IMR-90 (cell line): ENCODE measurements around the gene DPP10. TPM values are rescaled to one million over a fixed set of nuclear protein-coding genes. Genes with fewer than 3 reads are reported as not detected.

Experiments used
- ATAC-seq: fragments of 200-7000 bp; cut with Tn5 transposase; 2 replicates; pipeline ENCODE4 v1.9.1; 2020; ENCODE audit warnings: low read depth, mild to moderate bottlenecking, moderate library complexity
- BruUV-seq: library from RNA; stranded (reverse); fragments of 400-500 nt; replicated peaks from 2 replicates; lab custom pipeline; 2021; lab: Mats Ljungman, UMichigan
- CTCF ChIA-PET: fragments of 300-600 bp; formaldehyde crosslinking; extraction: SDS; loops from one replicate; lab custom pipeline; 2021; ENCODE audit warnings: antibody characterized with exemption; lab: Yijun Ruan, JAX
- POLR2A ChIA-PET: fragments of 300-600 bp; sonication (Branson Sonifier 250); formaldehyde crosslinking; loops from one replicate; lab custom pipeline; 2022; ENCODE audit warnings: antibody characterized with exemption; ENCODE audit not compliant: unreplicated experiment; lab: Charles Lee
- DNase-seq: peaks from one replicate; pipeline ENCODE4 v3.0.0; 2013
- H2AFZ ChIP-seq: replicated peaks from 2 replicates; pipeline ENCODE3; 2013; ENCODE audit warnings: low read length, mild to moderate bottlenecking; ENCODE audit not compliant: poor library complexity
- H2AK5ac ChIP-seq: 2 replicates; pipeline ENCODE4 v1.6.1; 2013; ENCODE audit warnings: low read depth, low read length, inconsistent platforms
- H2AK9ac ChIP-seq: replicated peaks from 2 replicates; pipeline ENCODE3; 2013; ENCODE audit warnings: mild to moderate bottlenecking, low read depth, low read length, moderate library complexity; ENCODE audit not compliant: poor library complexity
- H2BK120ac ChIP-seq: 2 replicates; pipeline ENCODE4 v1.6.1; 2013; ENCODE audit warnings: low read depth, low read length, inconsistent platforms
- H2BK15ac ChIP-seq: 3 replicates; pipeline ENCODE4 v1.6.1; 2013; ENCODE audit warnings: low read depth, low read length, inconsistent platforms
- H2BK20ac ChIP-seq: 2 replicates; pipeline ENCODE4 v1.6.1; 2013; ENCODE audit warnings: low read depth, mild to moderate bottlenecking, inconsistent platforms, low read length, moderate library complexity
- H2BK5ac ChIP-seq: 2 replicates; pipeline ENCODE4 v1.6.1; 2013; ENCODE audit warnings: mild to moderate bottlenecking, low read depth, low read length, inconsistent platforms; ENCODE audit not compliant: poor library complexity, severe bottlenecking
- H3K14ac ChIP-seq: replicated peaks from 2 replicates; pipeline ENCODE4 v1.6.1; 2013; ENCODE audit warnings: low read depth, low read length, inconsistent platforms
- H3K18ac ChIP-seq: 2 replicates; pipeline ENCODE4 v1.6.1; 2013; ENCODE audit warnings: low read depth, low read length, control low read depth
- H3K23ac ChIP-seq: 2 replicates; pipeline ENCODE4 v1.6.1; 2013; ENCODE audit warnings: low read depth, low read length, inconsistent platforms
- H3K27ac ChIP-seq: 2 replicates; pipeline ENCODE4 v1.5.1; 2013; ENCODE audit warnings: mild to moderate bottlenecking, control low read depth, low read length; ENCODE audit not compliant: insufficient read depth
- H3K27me3 ChIP-seq: 2 replicates; pipeline ENCODE4 v1.6.1; 2013; ENCODE audit warnings: low read length; ENCODE audit not compliant: control insufficient read depth, insufficient read depth
- H3K36me3 ChIP-seq: 2 replicates; pipeline ENCODE4 v1.6.1; 2013; ENCODE audit warnings: low read length, mixed read lengths; ENCODE audit not compliant: control insufficient read depth, insufficient read depth
- H3K4ac ChIP-seq: 2 replicates; pipeline ENCODE4 v1.6.1; 2013; ENCODE audit warnings: low read depth, low read length, inconsistent platforms
- H3K4me1 ChIP-seq: 2 replicates; pipeline ENCODE4 v1.6.1; 2013; ENCODE audit warnings: low read length, mixed read lengths; ENCODE audit not compliant: control insufficient read depth, insufficient read depth
- H3K4me2 ChIP-seq: 2 replicates; pipeline ENCODE4 v1.6.1; 2013; ENCODE audit warnings: low read depth, mild to moderate bottlenecking, control low read depth, low read length, moderate library complexity
- H3K4me3 ChIP-seq: 2 replicates; pipeline ENCODE4 v1.5.1; 2013; ENCODE audit warnings: low read depth, mild to moderate bottlenecking, control low read depth, low read length, moderate library complexity; ENCODE audit not compliant: insufficient read depth
- H3K56ac ChIP-seq: 2 replicates; pipeline ENCODE4 v1.6.1; 2013; ENCODE audit warnings: low read length, inconsistent platforms; ENCODE audit not compliant: insufficient read depth; ENCODE audit errors: extremely low read depth
- H3K79me1 ChIP-seq, 2 experiments: 2 replicates each; pipeline ENCODE4 v1.6.1; 2013; ENCODE audit warnings: low read length in 2 of 2, inconsistent platforms in 1 of 2, low read depth in 1 of 2
- H3K9ac ChIP-seq: 2 replicates; pipeline ENCODE4 v1.6.1; 2013; ENCODE audit warnings: low read depth, low read length, control low read depth
- H3K9me1 ChIP-seq: 2 replicates; pipeline ENCODE4 v1.6.1; 2013; ENCODE audit warnings: low read length, inconsistent platforms; ENCODE audit not compliant: insufficient read depth
- H3K9me3 ChIP-seq: 2 replicates; pipeline ENCODE4 v1.6.1; 2013; ENCODE audit warnings: low read length; ENCODE audit not compliant: control insufficient read depth, insufficient read depth
- H4K20me1 ChIP-seq: 2 replicates; pipeline ENCODE4 v1.6.1; 2013; ENCODE audit warnings: low read length, inconsistent platforms; ENCODE audit not compliant: insufficient read depth
- H4K5ac ChIP-seq: 2 replicates; pipeline ENCODE4 v1.6.1; 2013; ENCODE audit warnings: mild to moderate bottlenecking, low read depth, low read length, control low read depth
- H4K8ac ChIP-seq, 2 experiments: 2 replicates each; pipeline ENCODE4 v1.6.1; 2013; ENCODE audit warnings: low read depth in 2 of 2, low read length in 2 of 2, control low read depth in 1 of 2, inconsistent platforms in 1 of 2
- H4K91ac ChIP-seq: 2 replicates; pipeline ENCODE4 v1.6.1; 2013; ENCODE audit warnings: low read depth, low read length, inconsistent platforms; ENCODE audit not compliant: insufficient read depth
- BHLHE40 ChIP-seq: fragments of 150-350 bp; IDR thresholded peaks from 2 replicates; pipeline ENCODE4 v1.6.1; 2016; ENCODE audit warnings: mild to moderate bottlenecking, low read depth, low read length
- CEBPB ChIP-seq: IDR thresholded peaks from 2 replicates; pipeline ENCODE4 v1.6.1; 2012; ENCODE audit warnings: low read depth, low read length, improper control_type of control experiment
- CHD1 ChIP-seq: IDR thresholded peaks from 2 replicates; pipeline ENCODE4 v1.6.1; 2012; ENCODE audit warnings: low read depth, low read length, improper control_type of control experiment
- CTCF ChIP-seq: conservative IDR thresholded peaks from 2 replicates; pipeline ENCODE4 v1.5.1; 2012; ENCODE audit warnings: mild to moderate bottlenecking, low read depth, low read length, improper control_type of control experiment
- ELK1 ChIP-seq: fragments of 150-350 bp; IDR thresholded peaks from 2 replicates; pipeline ENCODE4 v1.6.1; 2016; ENCODE audit warnings: low read depth, mild to moderate bottlenecking, low read length, moderate library complexity, borderline replicate concordance
- FOS ChIP-seq: fragments of 150-350 bp; IDR thresholded peaks from 2 replicates; pipeline ENCODE4 v1.6.1; 2016; ENCODE audit warnings: low read depth, low read length
- MAFK ChIP-seq: IDR thresholded peaks from 2 replicates; pipeline ENCODE4 v1.6.1; 2012; ENCODE audit warnings: low read depth, low read length, improper control_type of control experiment
- MAZ ChIP-seq: IDR thresholded peaks from 2 replicates; pipeline ENCODE4 v1.6.1; 2012; ENCODE audit warnings: low read depth, mild to moderate bottlenecking, low read length, improper control_type of control experiment, moderate library complexity, borderline replicate concordance
- NFE2L2 ChIP-seq: fragments of 150-350 bp; IDR thresholded peaks from 2 replicates; pipeline ENCODE4 v1.6.1; 2016; ENCODE audit warnings: low read depth, mild to moderate bottlenecking, low read length
- POLR2A ChIP-seq: IDR thresholded peaks from 2 replicates; pipeline ENCODE4 v1.6.1; 2012; ENCODE audit warnings: mild to moderate bottlenecking, low read depth, low read length
- RAD21 ChIP-seq: IDR thresholded peaks from 2 replicates; pipeline ENCODE4 v1.6.1; 2012; ENCODE audit warnings: low read length, improper control_type of control experiment
- RCOR1 ChIP-seq: IDR thresholded peaks from 2 replicates; pipeline ENCODE4 v1.6.1; 2012; ENCODE audit warnings: mild to moderate bottlenecking, low read length, improper control_type of control experiment; ENCODE audit not compliant: insufficient replicate concordance
- RFX5 ChIP-seq: IDR thresholded peaks from 2 replicates; pipeline ENCODE4 v1.8.0; 2012; ENCODE audit warnings: low read depth, mild to moderate bottlenecking, low read length, moderate library complexity
- SMC3 ChIP-seq: fragments of 150-350 bp; IDR thresholded peaks from 2 replicates; pipeline ENCODE4 v1.6.1; 2016; ENCODE audit warnings: low read depth, mild to moderate bottlenecking, antibody characterized with exemption, low read length, moderate library complexity
- USF2 ChIP-seq: fragments of 150-350 bp; IDR thresholded peaks from 2 replicates; pipeline ENCODE4 v1.6.1; 2017; ENCODE audit warnings: mild to moderate bottlenecking, antibody characterized with exemption, low read length, low read depth
- WGBS, 2 experiments: methylation state at CpG; one replicate each; pipeline versions ENCODE4 v1.1.5 to v1.1.7; 2013; ENCODE audit warnings: missing lambda C conversion rate in 2 of 2; ENCODE audit not compliant: insufficient read length in 1 of 2; ENCODE audit errors: extremely low coverage in 2 of 2; 5-methylcytosine and 5-hydroxymethylcytosine counted together
- dilution Hi-C: fragments of 300-500 bp; cut with HindIII; formaldehyde crosslinking; loops from one replicate; pipeline ENCODE4 v1.14.3; 2018; ENCODE audit warnings: low sequenced_read_pairs; ENCODE audit not compliant: unreplicated experiment
- in situ Hi-C: fragments of 300-500 bp; cut with MboI; formaldehyde crosslinking; loops from 3 replicates; pipeline ENCODE4 v1.14.3; 2019; ENCODE audit warnings: low sequenced_read_pairs, inconsistent platforms, mixed read lengths
- intact Hi-C: fragments of 100-400 bp; cut with micrococcal nuclease; formaldehyde crosslinking; loops from 2 replicates; pipeline ENCODE4 v1.10.0; 2022
- polyA plus RNA-seq, 3 experiments: library from polyadenylated mRNA; depleted of rRNA; stranded (reverse); fragments of >200 nt; gene quantifications; 2 replicates each; pipeline ENCODE4 v1.2.3, GENCODE V29; 2012; ENCODE audit warnings: low replicate concordance in 1 of 3
- total RNA-seq: library from RNA; depleted of rRNA; stranded (reverse); fragments of >200 nt; gene quantifications from 2 replicates; pipeline ENCODE4 v1.2.3, GENCODE V29; 2012

Gene DPP10
- total and polyA plus RNA-seq, 2 of the 4 experiments (the other 2 are of a cell fraction), result not detected

- H2BK5ac ChIP-seq, result no peak overlapping the region
- no peak overlapping the region for H4K5ac ChIP-seq
- H2BK20ac ChIP-seq, result no peak overlapping the region
- no peak overlapping the region for H3K4ac ChIP-seq
- DNase-seq (no peak), ATAC-seq (no peak)
- H3K4me3 ChIP-seq, result no peak overlapping the region
- POLR2A ChIA-PET, result no interaction called here
- intact Hi-C loops, result no loop called here
- no peak overlapping the region for H3K23ac ChIP-seq
- H3K9me1 ChIP-seq, result no peaks in the 10 kb centered on the region
- no peak overlapping the region for H2BK120ac ChIP-seq
- H2AFZ ChIP-seq, result no peak overlapping the region
- CTCF ChIA-PET, result no interaction called here
- no peak overlapping the region for H3K27ac ChIP-seq
- H3K14ac ChIP-seq, result no peak overlapping the region
- no peaks in the 10 kb centered on the region for H3K79me1 ChIP-seq
- no peak overlapping the region for H2AK5ac ChIP-seq
- no peak for TF ChIP-seq POLR2A
- TF ChIP-seq USF2, result no peak
- no peak for TF ChIP-seq NFE2L2
- TF ChIP-seq CHD1, result no peak
- TF ChIP-seq ELK1, result no peak
- no peak for TF ChIP-seq CEBPB
- no peak for TF ChIP-seq SMC3
- no peak for TF ChIP-seq BHLHE40
- no peak for TF ChIP-seq CTCF
- no peak for TF ChIP-seq RAD21
- no peak for TF ChIP-seq RFX5
- TF ChIP-seq RCOR1, result no peak
- no peak for TF ChIP-seq FOS
- no peak for TF ChIP-seq MAZ
- no peak for TF ChIP-seq MAFK
- H3K18ac ChIP-seq, result no peak overlapping the region
- no peak overlapping the region for H4K8ac ChIP-seq
- no peak overlapping the region for H2BK15ac ChIP-seq
- no peak overlapping the region for H3K4me2 ChIP-seq
- dilution Hi-C loops, result no loop called here
- no TSS peak for BruUV-seq
- WGBS, 2 experiments, result no CpG with 5 or more reads among the region's 4 CpGs
- H3K9ac ChIP-seq, result no peak overlapping the region
- no peak overlapping the region for H2AK9ac ChIP-seq
- no peaks in the 10 kb centered on the region for H3K27me3 ChIP-seq
- H3K9me3 ChIP-seq, result peaks cover 8% of the 10 kb centered on the region
- no peak overlapping the region for H3K56ac ChIP-seq
- H3K36me3 ChIP-seq, result no peaks in the 10 kb centered on the region
- in situ Hi-C loops, result no loop called here
- H4K91ac ChIP-seq, result no peak overlapping the region
- no peaks in the 10 kb centered on the region for H4K20me1 ChIP-seq
- no peaks in the 10 kb centered on the region for H3K4me1 ChIP-seq
Observed at GRCh38 chr2:114752425-114752824, 310.0 kb downstream of the DPP10 start.
